SHP77 (cell line): ENCODE results near the gene TTLL11.
"Not testable (repeated sequence)": the region's sequence is repeated elsewhere in the genome, so short reads cannot be mapped to it uniquely, and the experiment has no call there.

ENCODE experiments used
- DNase-seq, 2 experiments: peaks; one replicate each; lab custom pipeline; 2025; lab: John Stamatoyannopoulos, UW

TTLL11 gene

GRCh38 chr9:122005597-122005996, 87.5 kb downstream of the TTLL11 start:
- peak in 1 of 2 experiments; percentile 17 for DNase-seq

GRCh38 chr9:122004589-122004988, 88.5 kb downstream of the TTLL11 start:
- DNase-seq = no peak

- no peak for DNase-seq
Measured at GRCh38 chr9:122001491-122002201, 91.5 kb downstream of the TTLL11 start.

DNA sequence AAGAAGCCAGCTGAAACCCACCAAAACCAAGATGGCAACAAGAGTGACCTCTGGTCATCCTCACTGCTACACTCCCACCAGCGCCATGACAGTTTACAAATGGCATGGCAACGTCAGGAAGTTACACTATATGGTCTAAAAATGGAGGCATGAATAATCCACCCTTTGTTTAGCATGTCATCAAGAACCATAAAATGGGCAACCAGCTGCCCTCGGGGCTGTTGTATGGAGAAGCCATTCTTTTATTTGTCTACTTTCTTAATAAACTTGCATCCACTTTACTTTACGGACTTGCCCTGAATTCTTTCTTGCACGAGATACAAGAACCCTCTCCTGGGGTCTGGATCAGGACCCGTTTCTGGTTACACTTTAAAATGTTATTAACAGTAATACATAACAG, 92.6 kb downstream of the TTLL11 start:
- DNase-seq = not testable (repeated sequence)

DNA sequence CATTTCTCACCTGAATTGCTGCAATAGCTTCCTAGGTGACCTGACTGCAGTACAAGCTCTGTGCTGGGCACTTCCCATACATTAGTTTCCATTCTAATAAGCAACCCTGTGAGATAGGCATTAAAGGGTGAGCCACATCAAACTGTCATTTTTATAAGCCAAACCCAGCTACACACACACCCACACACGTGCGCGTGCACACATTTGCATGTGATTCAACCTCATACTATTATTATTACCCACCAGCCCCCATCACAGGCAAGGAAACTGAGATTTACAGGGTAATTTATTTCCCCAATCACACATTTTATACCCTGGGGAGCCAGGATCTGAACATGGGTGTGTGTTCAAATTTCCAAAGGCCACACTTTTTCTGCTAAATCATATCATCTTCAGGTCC, 93.6 kb downstream of the TTLL11 start:
- no peak for DNase-seq

DNA sequence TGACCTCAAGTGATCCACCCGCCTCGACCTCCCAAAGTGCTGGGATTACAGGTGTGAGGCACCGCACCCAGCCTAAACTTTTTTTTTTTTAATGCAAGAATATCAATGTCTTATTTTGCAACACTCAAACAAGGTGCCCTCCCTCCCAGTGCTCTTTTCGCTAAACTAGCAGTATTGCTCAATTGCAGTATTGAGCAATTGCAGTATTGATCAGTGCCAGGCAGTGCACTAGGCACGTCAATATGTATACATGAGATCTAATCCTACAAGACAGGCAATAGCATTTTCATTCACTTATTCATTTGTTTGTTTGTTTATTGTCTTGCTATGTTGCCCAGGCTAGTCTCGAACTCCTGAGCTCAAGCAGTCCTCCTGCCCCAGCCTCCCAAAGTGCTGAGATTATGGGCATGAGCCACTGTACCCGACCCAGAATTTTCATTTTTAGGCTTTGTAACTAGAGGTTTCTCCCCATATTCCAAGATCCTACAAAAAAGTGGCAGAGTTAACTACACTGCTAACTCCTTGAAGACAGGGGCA, 94.5 kb downstream of the TTLL11 start:
- DNase-seq = no peak

DNA sequence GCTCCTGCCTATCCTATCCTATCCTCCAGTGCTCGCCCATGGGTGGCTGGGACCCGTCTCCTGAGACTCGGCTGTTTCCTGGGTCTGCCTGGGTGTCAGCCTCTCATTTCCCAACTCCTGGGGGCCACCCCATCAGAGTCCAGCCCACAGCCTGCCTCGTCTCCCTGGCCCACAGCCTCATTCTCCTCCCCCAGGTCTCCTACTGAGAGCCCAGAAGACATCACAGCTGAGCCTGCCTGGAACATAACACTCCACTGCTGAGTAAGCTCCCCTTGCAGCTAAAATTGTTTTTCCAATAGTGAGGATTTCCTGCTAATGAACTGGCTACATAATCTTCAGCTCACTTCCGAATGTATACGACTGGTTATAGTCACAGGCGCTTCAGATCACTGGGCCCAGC, 95.3 kb downstream of the TTLL11 start:
- no peak for DNase-seq

DNA sequence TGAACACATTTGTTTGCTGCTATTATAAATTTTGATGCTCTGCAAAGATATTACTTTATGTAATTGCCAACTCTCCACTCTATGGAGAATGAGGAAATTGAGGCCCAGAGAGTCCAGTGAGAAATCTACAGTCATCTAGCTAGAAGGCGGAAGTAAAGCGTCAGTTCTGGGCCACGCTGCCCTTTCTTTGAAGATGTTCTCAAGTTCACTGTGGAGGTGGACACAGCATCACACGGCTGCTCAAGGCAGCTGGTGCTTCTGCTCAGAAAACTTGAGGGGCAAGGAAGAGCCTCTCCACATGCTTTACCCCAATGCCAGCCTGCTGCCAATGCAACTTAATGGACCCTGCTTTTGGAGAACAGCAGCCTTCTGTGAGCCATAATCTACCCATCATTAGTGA, 96.3 kb downstream of the TTLL11 start:
- DNase-seq = no peak

- no peak for DNase-seq
Measured at GRCh38 chr9:121995997-121996396, 97.1 kb downstream of the TTLL11 start.

DNA sequence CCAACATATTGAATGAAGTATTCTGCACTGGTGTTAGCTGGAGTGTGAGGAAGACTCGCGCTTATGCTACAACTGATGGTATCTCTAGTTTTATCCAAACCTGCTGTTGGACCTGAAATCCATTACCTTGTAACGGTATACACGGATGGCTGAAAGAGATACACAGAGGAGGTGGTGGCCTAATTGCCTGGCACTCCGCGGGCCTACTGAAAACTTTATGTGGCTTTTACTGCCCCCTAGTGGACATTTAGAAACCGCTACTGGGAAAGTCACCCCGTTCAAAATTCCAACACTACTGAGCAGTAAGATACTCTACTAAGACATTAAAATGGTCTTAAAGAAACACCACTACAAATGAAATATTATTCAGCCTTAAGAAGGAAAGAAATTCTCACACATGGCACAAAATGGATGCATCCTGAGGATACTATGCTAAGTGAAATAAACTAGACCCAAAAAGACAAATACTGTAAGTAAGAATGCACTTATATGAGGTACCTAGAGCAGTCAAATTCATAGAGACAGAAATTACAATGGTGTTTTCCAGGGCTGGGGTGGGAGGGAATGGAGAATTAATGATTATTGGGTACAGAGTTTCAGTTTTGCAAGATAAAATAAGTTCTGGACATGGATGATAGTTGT, 100.4 kb downstream of the TTLL11 start:
- DNase-seq = peak; percentile 74 to 82

DNA sequence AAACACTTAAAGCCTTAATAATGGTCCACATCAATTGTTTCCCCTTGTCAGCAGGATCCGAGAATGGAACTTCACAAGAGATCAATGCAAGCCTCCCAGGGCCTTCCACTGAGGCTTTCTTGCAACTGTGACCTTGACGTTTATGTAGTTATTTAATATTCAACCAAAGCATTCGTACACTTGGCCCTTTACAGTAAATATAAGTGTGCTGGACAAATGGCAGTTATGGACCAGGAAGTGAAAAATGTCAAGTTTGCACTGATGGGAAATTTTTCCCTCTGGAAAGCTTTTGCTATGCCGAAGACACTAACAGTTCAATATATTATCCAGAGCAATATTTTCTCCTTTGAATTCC, 101.8 kb downstream of the TTLL11 start:
- no peak for DNase-seq

DNA sequence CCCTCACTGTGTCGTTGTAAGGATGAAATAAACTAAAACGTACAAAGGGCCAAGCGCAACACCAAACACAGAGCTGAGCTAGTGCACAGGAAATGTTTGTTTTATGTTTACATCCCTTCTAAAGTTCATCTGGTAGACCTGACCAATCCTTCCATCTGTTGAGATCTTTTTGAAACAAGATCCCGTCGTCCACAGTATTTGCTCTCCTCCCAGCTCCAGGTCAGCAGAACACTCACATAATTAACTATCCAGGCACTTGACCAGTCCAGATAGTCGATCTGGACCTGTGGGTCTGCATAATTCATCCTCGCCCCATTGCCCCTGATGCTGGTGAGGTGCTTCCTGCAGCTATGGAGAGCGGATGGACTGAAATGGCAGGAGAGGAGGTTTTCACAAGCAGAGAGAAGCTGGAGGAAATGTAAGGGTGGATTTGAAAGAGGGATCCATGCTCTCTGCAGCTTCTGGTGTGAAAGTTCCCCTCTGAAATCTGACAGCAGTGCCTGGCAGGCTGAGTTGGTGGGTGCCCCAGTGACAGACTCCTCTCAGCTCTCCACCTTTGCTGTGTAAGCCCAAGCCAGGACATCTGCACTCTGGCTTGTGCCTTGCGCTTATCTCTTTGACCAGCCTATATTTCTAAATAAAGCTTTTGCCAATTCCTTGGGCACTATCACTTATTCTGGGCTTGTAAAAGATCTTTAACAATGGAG, 102.4 kb downstream of the TTLL11 start:
- no peak for DNase-seq

DNA sequence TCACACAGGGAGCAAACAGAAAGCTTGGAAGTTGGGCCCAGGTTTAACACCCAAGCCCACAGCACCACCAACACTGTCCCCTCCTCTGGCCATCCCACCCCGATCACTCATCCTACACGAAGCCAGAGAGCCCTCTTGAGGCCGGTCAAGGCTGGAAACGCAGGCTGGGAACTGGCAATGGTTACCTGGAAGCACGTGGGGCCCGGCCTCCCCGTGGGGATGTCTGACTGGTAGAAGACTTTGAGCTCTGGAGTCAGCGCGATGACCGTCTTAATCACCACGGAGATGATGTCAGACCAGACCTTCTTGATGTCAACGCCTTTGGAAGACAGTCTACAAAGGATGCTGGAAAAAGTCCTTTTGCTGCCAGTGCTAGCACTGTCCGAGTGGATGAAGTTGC, 104.1 kb downstream of the TTLL11 start:
- DNase-seq = no peak

DNA sequence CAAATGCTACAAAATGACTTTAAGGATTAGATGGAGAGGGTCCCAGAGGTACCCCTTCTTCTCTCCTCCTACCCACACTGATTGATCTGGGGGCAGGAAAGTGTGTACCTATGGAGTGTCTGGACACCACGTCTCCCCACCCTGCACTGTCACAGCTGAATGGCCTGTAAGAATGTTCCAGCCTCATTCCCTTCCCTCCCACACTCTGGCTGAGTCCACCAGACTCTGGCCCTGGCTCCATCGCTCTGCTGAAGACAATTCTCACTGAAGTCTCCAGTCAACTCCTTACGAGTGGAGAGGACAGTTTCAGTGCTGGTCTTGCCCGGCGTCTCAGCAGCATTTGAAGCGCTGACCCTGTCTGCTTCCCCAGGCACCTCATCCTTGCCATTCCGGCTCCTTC, 105.8 kb downstream of the TTLL11 start:
- no peak for DNase-seq

DNA sequence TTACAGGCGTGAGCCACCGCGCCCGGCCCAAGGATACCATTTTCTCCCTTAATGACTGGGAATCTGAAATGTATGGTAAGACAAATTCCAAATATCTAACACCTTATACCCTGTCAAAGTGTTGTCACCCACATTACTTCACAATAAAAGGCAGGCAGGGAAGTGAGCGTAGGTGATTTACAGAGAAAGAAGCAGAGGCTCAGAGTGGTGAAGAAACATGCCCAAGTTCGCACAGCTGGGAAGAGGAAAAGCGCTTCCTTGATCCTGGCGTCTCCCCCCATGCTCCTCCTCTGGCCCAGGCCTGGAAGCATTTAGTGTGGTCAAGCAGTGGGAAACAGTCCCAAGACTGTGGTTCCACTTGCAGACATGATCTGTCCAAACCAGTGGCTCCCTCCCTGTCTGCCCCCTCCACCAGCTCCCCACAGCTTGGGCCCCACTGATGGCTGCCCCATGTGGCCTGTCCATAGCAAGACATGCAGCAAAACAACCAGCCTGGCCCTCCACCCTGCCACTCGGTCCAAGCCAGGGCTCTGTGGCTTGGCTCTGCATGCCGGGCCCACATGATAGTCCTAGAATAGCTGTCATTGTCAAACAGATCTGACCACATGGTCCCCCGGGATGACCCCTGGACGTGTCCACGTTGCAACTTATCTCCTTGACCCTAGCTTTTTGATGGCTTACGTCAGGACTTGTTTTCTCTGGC, 107.2 kb downstream of the TTLL11 start:
- DNase-seq = no peak

DNA sequence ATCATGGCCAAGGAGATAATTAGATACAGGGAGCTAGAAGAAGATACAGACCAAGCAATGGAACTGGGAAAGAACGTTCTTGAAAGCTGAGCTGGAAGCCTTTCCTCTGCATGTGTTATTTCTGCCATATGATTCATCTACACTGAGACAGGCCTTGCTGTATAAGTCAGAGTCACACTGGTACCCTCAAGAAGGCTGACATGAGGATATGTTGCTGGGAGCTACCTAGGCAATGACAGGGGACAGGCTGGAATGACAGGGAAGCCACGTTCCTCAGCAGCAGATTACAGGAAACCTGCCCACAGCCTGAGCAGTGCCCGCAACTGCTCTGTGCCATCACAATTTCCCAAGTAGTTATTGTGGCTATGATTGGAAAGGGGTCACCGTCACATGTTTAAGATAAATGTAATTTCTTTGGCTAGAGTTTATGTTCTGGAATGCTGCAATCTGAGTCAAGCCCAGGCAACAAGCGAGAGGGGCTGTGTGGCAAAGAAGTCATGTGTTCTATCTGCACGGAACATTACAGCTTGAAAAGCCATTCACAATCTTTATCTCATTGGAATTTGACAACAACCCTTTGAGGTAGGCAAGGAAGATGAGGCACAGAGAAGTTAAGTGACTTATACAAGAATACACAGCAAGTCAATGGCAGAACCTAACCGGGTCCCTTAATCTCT, 108.2 kb downstream of the TTLL11 start:
- no peak for DNase-seq

GRCh38 chr9:121983736-121984135, 109.4 kb downstream of the TTLL11 start:
- no peak for DNase-seq

GRCh38 chr9:121981118-121981883, 111.8 kb downstream of the TTLL11 start:
- no peak for DNase-seq

- not testable (repeated sequence) for DNase-seq
Measured at GRCh38 chr9:121980665-121981064, 112.4 kb downstream of the TTLL11 start.

GRCh38 chr9:121979736-121980135, 113.4 kb downstream of the TTLL11 start:
- no peak for DNase-seq

- DNase-seq = no peak
Measured at GRCh38 chr9:121976751-121977150, 116.4 kb downstream of the TTLL11 start.
